K562 (cell line): ENCODE data around the gene FAM222A. TPM values are rescaled to one million over a fixed set of nuclear protein-coding genes. Genes with fewer than 3 reads are reported as not detected.

ENCODE experiments used
- BMI1 ChIP-seq: fragments of 150-350 bp; IDR thresholded peaks from 2 replicates; pipeline ENCODE4 v1.6.1; 2014; ENCODE audit warnings: low read length
- CBX1 ChIP-seq: sonication (generic); IDR thresholded peaks from 2 replicates; pipeline ENCODE4 v1.6.1; 2016; ENCODE audit warnings: antibody characterized with exemption, low read depth, mild to moderate bottlenecking
- ETS1 ChIP-seq: conservative IDR thresholded peaks from 2 replicates; pipeline ENCODE4 v1.6.1; 2011; ENCODE audit warnings: low read depth, mild to moderate bottlenecking, low read length; ENCODE audit not compliant: control insufficient read depth
- ETV5 ChIP-seq: sonication (generic); formaldehyde crosslinking; IDR thresholded peaks from 2 replicates; pipeline ENCODE4 v1.4.0; 2020; ENCODE audit warnings: low read depth, mild to moderate bottlenecking, missing genetic modification reagents
- HCFC1 ChIP-seq: IDR thresholded peaks from 2 replicates; pipeline ENCODE4 v1.6.1; 2012; ENCODE audit warnings: low read depth, low read length, improper control_type of control experiment
- HNRNPK ChIP-seq: fragments of 200-400 bp; formaldehyde crosslinking; IDR thresholded peaks from one replicate; pipeline ENCODE4 v1.6.1; 2018; ENCODE audit warnings: mild to moderate bottlenecking, low read depth, low read length; ENCODE audit not compliant: poor library complexity, severe bottlenecking
- KHSRP ChIP-seq: fragments of 450-650 bp; IDR thresholded peaks from 2 replicates; pipeline ENCODE4 v1.6.1; 2017
- LCOR ChIP-seq: sonication (generic); formaldehyde crosslinking; IDR thresholded peaks from 2 replicates; pipeline ENCODE4 v1.8.0; 2022; ENCODE audit warnings: mild to moderate bottlenecking, missing genetic modification reagents
- MAFK ChIP-seq: IDR thresholded peaks from 2 replicates; pipeline ENCODE4 v1.6.1; 2011; ENCODE audit warnings: low read length, improper control_type of control experiment
- SMARCA5 ChIP-seq: fragments of 450-650 bp; IDR thresholded peaks from 2 replicates; pipeline ENCODE4 v1.6.1; 2016
- SOX6 ChIP-seq: fragments of 450-650 bp; IDR thresholded peaks from 2 replicates; pipeline ENCODE4 v1.6.1; 2014; ENCODE audit warnings: mild to moderate bottlenecking
- SRF ChIP-seq, 2 experiments: fragments of 250-450, 450-650 bp in 1 of 2; sonication (Bioruptor Pico) in 1 of 2; sonication (generic) in 1 of 2; formaldehyde crosslinking; IDR thresholded peaks; 2 replicates each; pipeline versions ENCODE4 v1.5.0 to v1.5.1; 2020 to 2022; ENCODE audit warnings: mild to moderate bottlenecking in 1 of 2, missing genetic modification reagents in 1 of 2
- TRIM24 ChIP-seq, 2 experiments: fragments of 450-650 bp; IDR thresholded peaks; 2 replicates each; pipeline ENCODE4 v1.6.1; 2016
- ZC3H11A ChIP-seq: IDR thresholded peaks from 2 replicates; pipeline ENCODE4 v1.6.1; 2012; ENCODE audit warnings: low read depth, low read length, improper control_type of control experiment
- ZNF175 ChIP-seq: fragments of 200-800 bp; sonication (Bioruptor generic); IDR thresholded peaks from 2 replicates; pipeline ENCODE4 v1.6.1; 2016; ENCODE audit warnings: low read depth, mild to moderate bottlenecking, missing genetic modification characterization, missing compliant biosample characterization
- ZNF408 ChIP-seq: fragments of 250-450 bp; sonication (Bioruptor Pico); IDR thresholded peaks from 2 replicates; pipeline ENCODE4 v1.4.0; 2020; ENCODE audit warnings: low read depth, mild to moderate bottlenecking, moderate library complexity
- ZNF41 ChIP-seq: fragments of 250-450 bp; sonication (Bioruptor Pico); conservative IDR thresholded peaks from 2 replicates; pipeline ENCODE4 v1.4.0; 2020; ENCODE audit warnings: mild to moderate bottlenecking
- ZNF444 ChIP-seq: fragments of 250-450 bp; sonication (Bioruptor Pico); IDR thresholded peaks from 2 replicates; pipeline ENCODE4 v1.4.0; 2020; ENCODE audit warnings: mild to moderate bottlenecking, moderate library complexity
- ZNF707 ChIP-seq: fragments of 250-450 bp; sonication (Bioruptor Pico); conservative IDR thresholded peaks from 2 replicates; pipeline ENCODE4 v1.8.0; 2022; ENCODE audit warnings: inconsistent platforms, mild to moderate bottlenecking, moderate library complexity
- polyA plus RNA-seq, 8 experiments: library from polyadenylated mRNA; depleted of rRNA in 4 of 8; stranded (reverse) in 5 of 8; unstranded in 3 of 8; fragments of >200 nt; fragmentation: Nextera tagmentation in 2 of 8; fragmentation: Illumina TruSeq in 1 of 8; extraction: Ambion mirVana in 2 of 8; extraction: Trizol in 1 of 8; gene quantifications; 2 replicates each; pipeline versions ENCODE4 v1.2.1 to v1.2.3, GENCODE V29; 2011 to 2014; ENCODE audit warnings: inconsistent platforms in 1 of 8, missing spikeins in 1 of 8
- total RNA-seq, 7 experiments: library from RNA; depleted of rRNA in 6 of 7; stranded (reverse); fragments of >200 nt in 6 of 7; fragmentation: Illumina TruSeq in 2 of 7; extraction: Trizol in 2 of 7; gene quantifications; 2 replicates each; pipeline versions ENCODE4 v1.2.1 to v1.2.3, GENCODE V29; 2011 to 2021; ENCODE audit warnings: low replicate concordance in 1 of 7
- TF ChIP-seq, protein P1 (sequence below): fragments of 250-450 bp; sonication (Bioruptor Pico); IDR thresholded peaks from 2 replicates; pipeline ENCODE4 v1.4.0; 2020
- TF ChIP-seq, protein P2 (sequence below): fragments of 250-450 bp; sonication (Bioruptor Pico); IDR thresholded peaks from 2 replicates; pipeline ENCODE4 v1.9.0; 2021; ENCODE audit warnings: mild to moderate bottlenecking
- TF ChIP-seq, protein P3 (sequence below), 2 experiments: fragments of 250-450 bp in 1 of 2; fragments of 450-650 bp in 1 of 2; sonication (Bioruptor Pico) in 1 of 2; IDR thresholded peaks; 2 replicates each; pipeline versions ENCODE4 v1.6.1 to v1.8.0; 2016 to 2021; ENCODE audit warnings: mild to moderate bottlenecking in 2 of 2, moderate library complexity in 2 of 2, missing compliant biosample characterization in 1 of 2, missing genetic modification characterization in 1 of 2

Gene FAM222A
- total and polyA plus RNA-seq, 9 of the 15 experiments (the other 6 are each of a cell fraction or from before 2014, with no cell fraction given): 0.03 to 0.36 (median 0.12) TPM; not detected in 1

DNA sequence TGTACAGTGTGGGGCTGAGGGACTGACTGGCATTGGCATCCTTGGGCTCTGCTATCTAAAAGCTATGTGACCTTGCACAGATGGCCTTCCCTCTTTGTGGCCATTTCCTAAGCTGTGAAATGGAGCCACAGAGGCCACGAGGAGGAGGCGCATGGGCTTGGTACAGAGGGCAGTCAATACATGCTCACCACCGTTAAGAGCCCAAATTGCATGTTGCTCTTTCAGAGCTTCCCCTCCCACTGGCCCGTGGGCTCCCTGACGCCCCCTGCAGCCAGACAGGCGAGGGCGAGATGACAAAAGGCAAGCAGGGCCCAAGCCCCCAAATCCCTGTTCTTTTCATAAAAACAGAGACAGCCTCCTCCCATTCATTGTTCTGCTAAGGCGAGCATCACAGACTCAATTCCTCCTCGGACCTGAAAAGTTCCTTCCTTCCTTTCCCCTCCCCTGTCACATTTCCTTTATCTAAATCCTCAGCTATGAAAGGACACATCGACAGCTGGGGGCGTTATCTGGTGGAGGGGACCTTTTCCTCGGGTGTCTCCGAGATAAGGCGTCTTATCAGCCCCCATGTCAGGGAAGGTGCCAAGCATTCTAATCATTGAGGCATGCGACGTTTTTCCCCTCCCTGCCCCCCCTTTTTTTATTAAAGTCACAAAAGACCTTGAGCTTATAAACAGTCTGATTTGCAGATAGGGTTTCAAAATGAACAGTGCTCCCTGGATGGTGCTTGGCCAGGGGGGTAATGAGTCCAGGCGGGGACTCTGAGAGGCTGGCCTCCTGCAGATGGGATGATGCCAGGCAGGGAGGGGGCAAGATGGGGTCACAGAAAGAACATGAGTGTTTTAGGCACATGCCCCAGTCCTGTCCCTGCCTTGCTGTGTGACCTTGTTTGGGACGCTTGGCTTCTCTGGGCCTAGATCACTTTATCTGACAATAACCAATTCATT lies 26.4 kb downstream of the FAM222A start (continued):
- TF ChIP-seq ETV5 (CRISPR knock-in tag) (no peak), LCOR (CRISPR knock-in tag) (no peak), ZNF41 (CRISPR knock-in tag) (no peak), ZNF175 (CRISPR knock-in tag) (no peak), HCFC1 (no peak), ZNF444 (CRISPR knock-in tag) (no peak), ZNF707 (no peak), SMARCA5 (peak; percentile 20; the same call in 1 of the 2 replicates), ZNF408 (CRISPR knock-in tag) (no peak), KHSRP (no peak), SRF (CRISPR knock-in tag; IDR thresholded peaks at IDR 0.05) (no peak), TRIM24 (IDR thresholded peaks at IDR 0.05) (peak; percentile 53 to 59; a peak in 2 of 4 replicates), BMI1 (no peak), CBX1 (no peak), MAFK (no peak), ZC3H11A (no peak), SOX6 (peak; percentile 52), HNRNPK (no peak), ETS1 (no peak)
- TF ChIP-seq, protein P1, sequence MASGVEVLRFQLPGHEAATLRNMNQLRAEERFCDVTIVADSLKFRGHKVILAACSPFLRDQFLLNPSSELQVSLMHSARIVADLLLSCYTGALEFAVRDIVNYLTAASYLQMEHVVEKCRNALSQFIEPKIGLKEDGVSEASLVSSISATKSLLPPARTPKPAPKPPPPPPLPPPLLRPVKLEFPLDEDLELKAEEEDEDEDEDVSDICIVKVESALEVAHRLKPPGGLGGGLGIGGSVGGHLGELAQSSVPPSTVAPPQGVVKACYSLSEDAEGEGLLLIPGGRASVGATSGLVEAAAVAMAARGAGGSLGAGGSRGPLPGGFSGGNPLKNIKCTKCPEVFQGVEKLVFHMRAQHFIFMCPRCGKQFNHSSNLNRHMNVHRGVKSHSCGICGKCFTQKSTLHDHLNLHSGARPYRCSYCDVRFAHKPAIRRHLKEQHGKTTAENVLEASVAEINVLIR (CRISPR knock-in tag): no peak
- TF ChIP-seq, protein P2, sequence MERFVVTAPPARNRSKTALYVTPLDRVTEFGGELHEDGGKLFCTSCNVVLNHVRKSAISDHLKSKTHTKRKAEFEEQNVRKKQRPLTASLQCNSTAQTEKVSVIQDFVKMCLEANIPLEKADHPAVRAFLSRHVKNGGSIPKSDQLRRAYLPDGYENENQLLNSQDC (CRISPR knock-in tag): no peak
- TF ChIP-seq, protein P3, sequence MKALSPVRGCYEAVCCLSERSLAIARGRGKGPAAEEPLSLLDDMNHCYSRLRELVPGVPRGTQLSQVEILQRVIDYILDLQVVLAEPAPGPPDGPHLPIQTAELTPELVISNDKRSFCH (CRISPR knock-in tag; IDR thresholded peaks at IDR 0.05): no peak
- TF ChIP-seq, protein P3 (tag; IDR thresholded peaks at IDR 0.05): no peak
